ENCODE data around the gene TNFRSF18.

TNFRSF18 gene

GRCh38 chr1:1162597-1163537, 43.5 kb downstream of the TNFRSF18 start:
- no peak for DNase-seq

GRCh38 chr1:1161683-1162079, 44.7 kb downstream of the TNFRSF18 start:
- DNase-seq: no peak

- DNase-seq: no peak
Observed at GRCh38 chr1:1161078-1161682, 45.2 kb downstream of the TNFRSF18 start.

- DNase-seq: no peak
Observed at GRCh38 chr1:1160281-1160930, 46.0 kb downstream of the TNFRSF18 start.

- DNase-seq: peak; percentile 28 to 68 (median 42)
Observed at GRCh38 chr1:1157914-1158710, 48.3 kb downstream of the TNFRSF18 start.

- peak; percentile 92 to 96 (median 93) for DNase-seq
Observed at GRCh38 chr1:1157426-1157913, 48.9 kb downstream of the TNFRSF18 start.

GRCh38 chr1:1157033-1157365, 49.4 kb downstream of the TNFRSF18 start:
- no peak for DNase-seq

- no peak for DNase-seq
Observed at GRCh38 chr1:1156140-1157032, 50.0 kb downstream of the TNFRSF18 start.

GRCh38 chr1:1155258-1155657, 51.1 kb downstream of the TNFRSF18 start:
- DNase-seq: no peak

- DNase-seq: no peak
Observed at GRCh38 chr1:1153874-1154273, 52.5 kb downstream of the TNFRSF18 start.
